Measurements from ENCODE around the gene FMN2.

Gene FMN2

DNA sequence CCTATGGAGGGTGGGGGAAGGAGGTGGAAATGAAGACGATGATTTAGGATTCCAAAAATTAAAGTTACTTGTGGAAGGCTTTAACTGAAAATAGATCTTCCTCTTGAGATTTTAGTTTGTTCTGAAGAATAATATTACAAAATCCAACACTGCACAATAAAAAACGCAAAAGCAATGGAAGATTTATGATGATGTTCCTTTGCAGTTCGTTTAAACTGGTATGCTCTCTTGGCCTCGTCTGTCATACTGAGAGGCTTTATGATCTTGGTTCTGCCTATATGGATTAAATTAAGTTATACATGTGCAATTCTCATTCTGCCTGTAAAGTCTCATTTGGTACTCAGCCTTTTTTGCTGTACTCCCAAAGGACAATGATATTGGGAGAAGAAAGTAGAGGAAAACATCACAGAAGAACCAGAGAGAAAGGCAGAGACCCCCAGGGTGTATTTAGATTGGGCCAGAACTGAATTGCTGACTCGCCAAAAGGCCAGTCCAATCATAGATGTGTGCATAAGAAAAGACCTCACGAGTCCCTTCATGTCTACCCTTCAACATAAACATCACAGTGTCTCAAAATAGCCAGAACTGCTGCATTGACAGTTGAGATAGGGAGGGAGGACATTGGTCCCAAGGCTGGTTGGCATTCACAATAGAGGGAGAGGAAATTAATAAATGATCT is 331.7 kb downstream of the FMN2 start:
- DNase-seq (ENCODE audit: low spot score), result no peak

DNA sequence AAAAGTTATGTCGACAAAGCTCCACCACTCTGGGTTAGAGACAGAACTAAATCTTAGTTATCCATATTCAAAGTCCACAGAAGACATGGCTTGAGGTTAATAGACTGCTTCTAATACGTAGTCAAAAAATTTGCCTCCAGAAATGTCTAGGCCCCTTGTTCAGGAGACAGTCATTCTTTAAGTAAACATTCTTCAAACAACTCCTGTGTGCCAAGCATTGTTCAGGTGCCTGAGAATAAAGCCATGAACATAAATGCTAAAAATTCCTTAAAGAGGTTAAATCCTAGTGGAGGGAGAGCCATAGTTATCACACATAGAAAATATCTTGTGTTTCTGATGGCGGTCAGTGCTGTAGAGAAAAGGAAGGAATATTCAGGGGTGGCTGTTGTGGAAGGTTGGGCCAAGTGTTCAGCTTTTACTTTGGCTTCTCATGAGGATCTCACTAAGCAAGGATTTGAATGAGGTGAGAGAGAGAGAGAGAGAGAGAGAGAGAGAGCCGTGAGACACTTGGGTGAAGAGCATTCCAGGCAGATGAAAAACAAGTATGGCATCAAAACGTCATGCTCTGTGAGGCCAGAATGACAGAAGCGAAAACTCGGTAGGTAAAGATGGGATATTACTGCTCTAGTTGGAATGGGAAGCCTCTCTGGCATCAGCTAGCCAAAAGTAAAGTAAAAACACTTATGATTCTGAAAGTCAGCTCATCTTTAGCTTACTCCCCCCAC is 333.2 kb downstream of the FMN2 start:
- DNase-seq (ENCODE audit: low spot score), result no peak

DNA sequence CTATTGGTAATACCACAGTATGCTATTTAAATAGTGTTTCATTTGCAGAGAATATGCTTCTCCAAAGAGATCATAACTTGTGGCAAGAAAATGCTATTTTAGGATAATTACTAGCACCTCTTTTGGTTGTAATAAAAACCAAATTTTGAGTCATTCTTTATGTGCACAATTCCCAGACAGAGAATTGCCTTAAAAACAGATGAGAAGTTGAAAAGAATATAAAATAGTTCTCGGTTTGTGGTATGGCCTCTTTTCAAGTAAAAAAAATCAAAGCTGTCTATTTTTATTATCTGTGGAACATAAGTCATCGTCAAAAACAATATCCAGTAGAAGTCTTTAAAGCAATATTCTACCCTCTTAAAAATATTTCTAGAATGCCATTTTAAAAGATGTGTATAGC is 334.4 kb downstream of the FMN2 start:
- no peak for DNase-seq (ENCODE audit: low spot score)

DNA sequence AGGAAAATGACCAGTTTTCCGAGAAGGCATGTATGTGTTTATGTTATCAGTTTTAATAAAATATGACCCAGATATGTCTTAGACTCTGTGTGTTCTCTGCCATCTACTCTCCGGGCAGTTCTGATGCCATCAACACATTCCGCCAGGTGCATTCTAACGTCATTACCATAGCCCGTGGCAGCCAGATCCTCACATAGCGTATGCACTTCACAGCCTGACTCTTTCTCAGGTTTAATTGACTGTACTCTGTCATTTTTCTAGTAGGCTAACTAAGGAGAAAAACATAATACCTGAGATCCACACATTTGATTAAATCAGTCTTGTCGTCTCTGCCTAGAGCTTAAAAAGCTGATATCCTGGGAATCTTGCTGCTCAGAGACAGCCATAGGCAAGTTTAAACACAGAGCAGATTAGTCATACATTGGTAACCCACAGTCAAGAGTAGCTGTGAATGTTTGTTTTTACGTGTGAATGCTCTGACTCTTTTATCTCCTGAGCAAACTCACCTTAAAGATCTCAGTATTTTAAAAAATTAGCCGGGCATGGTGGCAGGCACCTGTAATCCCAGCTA is 344.4 kb downstream of the FMN2 start:
- DNase-seq (ENCODE audit: low spot score), result no peak

DNA sequence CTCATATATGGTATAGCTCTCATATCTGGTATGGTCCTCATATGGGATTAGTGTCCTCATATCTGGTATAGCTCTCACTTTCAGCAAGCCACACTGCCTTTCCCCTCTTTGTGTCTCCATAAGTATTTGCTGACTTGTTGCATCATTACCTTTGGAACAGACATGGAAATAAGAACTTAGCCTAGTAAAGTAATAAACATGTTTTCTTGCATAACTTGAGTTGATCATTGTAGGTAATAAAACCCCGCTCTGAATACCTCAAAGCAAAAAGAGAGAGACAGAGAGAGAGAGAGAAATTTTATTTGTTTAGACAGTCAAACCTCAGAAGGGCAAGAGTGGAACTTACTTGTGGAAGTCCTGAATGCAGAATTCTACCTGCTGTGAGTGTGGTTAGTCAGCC is 350.0 kb downstream of the FMN2 start:
- no peak for DNase-seq (ENCODE audit: low spot score)

DNA sequence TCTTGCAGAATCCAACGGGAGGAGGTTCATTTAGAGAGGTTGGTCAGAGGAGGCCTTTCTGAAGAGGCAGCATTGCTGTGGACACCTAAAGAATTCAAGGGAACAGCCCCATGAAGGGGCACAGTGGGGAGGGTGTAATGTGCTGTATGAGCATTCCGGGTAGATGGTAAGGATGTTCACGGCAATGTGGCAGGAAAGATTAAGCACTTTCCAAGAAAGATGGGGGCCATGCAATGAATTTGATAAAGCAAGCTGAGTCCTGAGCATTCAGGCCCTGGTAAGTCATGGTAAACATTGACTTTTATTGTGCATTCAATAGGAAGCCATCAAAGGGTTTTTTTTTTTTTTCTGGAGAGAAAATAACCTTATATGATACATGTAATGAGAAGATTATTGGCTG is 353.7 kb downstream of the FMN2 start:
- no peak for DNase-seq (ENCODE audit: low spot score)

DNA sequence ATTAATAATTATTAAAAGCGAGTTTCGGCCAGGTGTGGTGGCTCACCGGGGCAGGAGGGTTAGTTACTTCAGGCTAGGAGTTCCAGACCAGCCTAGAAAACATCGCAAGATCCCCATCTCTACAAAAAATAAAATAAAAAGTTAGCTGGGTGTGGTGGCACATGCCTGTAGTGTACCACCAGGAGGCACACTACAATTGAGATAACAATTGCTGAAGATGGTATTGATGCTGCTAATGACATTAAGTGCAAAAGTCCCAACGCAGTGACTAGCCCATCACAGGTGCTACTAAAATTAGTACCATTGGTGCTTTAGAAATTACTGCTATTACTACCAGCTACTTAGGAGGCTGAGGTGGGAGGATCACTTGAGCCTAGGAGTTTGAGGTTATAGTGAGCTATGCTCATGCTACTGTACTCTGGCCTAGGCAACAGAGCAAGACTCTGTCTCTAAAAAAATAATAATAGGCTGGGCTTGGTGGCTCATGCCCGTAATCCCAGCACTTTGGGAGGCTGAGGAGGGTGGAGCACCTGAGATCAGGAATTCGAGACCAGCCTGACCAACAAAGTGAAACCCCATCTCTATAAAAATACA is 363.6 kb downstream of the FMN2 start:
- DNase-seq (ENCODE audit: low spot score), result no peak

DNA sequence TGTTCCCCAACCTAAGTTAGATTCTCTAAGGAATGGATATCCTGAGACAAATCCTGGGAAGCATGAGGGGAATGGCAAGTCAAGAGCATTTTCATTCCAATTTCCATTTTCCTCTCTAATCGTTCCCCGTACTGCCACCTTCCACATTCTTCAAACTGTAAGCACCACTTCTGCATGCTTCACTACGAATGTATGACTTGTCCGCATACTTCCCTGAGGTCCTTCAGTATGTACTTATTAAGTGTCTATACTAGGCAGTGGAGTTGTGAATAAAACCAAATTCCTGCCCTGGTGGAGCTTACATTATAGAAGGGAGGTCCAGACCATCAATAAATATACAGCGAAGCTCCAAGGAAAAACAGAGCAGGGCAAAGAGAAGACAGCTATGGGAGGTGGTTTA is 365.5 kb downstream of the FMN2 start:
- DNase-seq (ENCODE audit: low spot score), result no peak

DNA sequence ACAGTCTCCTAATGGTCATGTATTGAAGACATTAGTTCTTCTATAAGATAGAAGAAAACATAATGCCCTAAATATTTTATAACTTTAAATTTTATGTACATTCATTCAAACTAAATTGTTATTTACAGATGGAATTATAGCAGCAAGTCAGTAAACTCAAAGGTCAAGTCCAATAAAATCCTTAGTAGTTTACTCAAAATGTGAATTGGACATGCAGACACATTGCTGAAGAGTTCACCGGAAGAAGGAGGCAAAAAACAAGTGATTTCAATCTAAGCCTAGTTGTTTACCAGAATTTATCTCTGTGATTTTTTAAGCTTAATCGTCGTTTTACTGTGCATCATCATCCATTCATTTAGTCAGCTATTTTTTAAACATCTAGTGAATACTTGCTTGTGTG is 370.6 kb downstream of the FMN2 start:
- no peak for DNase-seq (ENCODE audit: low spot score)

DNA sequence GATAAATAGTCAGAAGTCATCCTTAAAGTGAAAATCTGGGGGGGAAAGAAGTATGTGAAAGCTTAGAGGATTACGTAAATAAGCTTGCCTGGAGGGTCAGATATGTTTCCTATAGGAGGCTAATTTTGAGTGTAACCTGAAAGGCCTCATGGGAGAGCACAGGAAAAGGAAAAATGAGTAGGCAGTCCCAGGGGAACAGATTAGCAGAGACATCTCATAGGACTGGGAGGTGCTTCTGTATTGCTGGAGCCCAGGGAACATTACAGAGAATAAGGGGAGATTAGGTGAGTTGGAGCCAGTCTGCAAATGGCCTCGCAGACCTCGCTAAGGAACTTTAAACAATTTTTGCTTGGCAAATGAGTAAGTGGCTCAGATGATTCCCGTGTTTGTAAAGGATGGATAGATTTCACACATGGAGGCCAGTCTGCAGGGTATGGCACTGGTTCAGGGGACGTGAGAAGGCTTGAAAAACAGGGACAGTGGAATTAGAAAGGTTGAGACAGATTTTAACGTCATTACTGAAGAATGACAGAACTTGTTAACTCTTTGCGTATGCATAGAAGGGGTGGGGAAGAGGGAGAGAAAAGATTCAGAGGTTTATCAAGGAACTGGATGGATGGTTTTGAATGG is 371.2 kb downstream of the FMN2 start:
- DNase-seq (ENCODE audit: low spot score), result no peak

DNA sequence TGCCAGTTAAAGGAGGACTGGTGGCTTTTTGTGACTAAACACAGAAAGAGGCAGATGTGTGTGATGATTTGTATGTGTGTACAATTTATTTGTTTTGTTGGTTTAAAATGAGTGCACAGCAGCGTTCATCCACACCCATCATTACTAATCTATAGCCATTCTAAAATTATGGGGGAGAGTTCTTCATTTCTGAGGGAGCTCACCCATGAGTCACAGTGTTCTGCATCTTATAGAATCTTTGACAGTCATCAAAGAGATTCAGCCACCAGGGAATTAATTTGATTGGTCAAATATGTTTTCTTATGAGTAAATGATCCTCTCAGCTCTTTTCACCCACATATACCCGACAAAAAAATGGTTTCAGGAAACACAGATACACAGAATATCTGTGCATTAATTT is 372.4 kb downstream of the FMN2 start:
- no peak for DNase-seq (ENCODE audit: low spot score)

DNA sequence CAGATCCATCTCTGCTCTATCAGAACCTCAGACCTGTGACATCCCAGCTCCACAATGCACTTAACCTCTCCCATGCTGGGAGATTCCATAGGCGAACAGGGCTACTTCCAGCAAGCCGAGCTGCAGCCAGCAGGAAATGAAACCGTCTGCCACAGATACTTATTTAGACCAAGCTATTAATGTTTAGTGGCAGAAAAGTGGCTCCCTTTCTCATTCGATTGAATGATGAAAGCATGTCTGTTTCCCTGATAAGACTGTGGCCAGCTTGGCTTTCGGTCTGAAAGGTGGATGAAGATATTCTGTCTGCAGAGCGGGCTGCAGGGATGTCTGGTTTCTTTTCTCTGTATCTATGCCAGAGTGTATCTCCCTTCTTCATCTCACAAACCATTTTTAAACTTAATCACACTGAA is 373.9 kb downstream of the FMN2 start:
- no peak for DNase-seq (ENCODE audit: low spot score)

DNA sequence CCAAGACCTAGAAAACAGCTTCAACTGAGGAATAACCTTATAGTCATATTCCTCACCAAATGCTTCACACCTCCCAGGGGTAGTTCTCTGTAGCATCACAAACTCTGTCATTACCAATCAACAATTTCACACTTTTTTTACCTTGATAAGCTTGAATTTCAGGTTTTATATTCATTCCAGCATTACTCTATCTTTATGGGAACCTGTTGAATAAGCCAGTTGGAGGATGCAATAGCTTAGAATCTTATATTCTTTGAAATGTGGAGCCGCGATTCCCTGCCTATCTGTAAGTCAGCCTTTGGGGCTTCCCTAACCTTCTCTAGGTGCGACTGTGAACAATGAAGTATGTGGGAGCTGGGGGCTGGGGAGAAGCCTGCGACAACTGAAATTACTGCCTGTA is 374.8 kb downstream of the FMN2 start:
- DNase-seq (ENCODE audit: low spot score), result no peak

DNA sequence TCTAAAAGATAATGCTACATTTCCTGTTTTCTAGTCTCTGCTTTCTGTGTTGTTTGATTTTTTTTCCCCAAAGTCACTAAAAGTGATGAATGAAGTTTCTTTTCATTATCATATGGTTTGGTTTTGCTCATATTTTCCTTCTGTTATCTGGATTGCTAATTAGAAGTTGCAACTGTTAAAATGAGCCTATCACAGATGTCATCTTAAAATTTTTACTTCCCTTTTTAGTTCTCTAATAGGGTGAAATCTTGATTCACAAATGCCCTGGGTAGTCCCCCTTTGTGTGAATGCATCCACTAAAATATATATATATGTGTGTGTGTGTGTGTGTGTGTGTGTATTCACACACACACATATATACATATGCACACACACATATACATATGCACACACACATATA is 376.2 kb downstream of the FMN2 start:
- no peak for DNase-seq (ENCODE audit: low spot score)

DNA sequence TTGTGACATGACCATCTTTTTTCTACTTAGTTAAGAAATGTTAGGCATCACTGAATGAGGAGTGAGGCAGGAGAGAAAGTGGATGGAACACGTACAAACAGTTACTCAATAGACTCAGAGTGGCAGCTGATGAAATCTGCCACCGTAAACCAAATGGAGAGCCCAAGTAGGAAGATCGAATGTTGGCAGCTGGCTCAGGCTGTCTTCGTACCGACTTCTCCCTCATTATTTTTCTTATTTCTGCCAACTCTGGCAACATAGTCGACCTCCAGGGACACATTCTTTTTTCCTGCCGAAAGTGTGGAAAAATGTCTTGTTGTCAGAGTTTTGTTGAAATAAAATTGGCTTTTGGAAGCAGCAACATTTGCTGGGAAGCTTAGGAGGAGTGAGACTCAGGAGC is 377.0 kb downstream of the FMN2 start:
- DNase-seq (ENCODE audit: low spot score), result no peak

DNA sequence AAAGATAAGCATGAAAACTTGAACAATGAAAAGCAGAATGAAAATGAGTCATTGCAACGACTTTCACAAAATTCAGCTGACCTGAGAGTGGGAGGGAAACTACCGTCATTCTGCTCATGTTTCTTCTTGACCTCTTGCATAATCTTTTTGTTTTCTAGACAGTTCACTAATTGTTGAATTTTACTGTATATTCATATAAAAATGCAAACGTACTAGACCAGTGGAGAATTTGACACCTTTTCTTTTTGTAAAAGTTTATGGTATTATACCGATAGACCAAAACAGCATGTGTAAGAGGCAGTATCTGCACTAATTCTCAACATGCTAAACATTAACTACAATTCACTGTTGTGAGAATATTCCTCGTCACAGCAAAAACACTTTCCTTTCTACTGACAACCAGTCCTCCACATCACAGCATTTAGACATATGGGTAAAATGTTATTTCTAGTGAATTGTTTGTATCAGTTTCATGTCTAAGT is 382.5 kb downstream of the FMN2 start:
- DNase-seq (ENCODE audit: low spot score), result no peak

DNA sequence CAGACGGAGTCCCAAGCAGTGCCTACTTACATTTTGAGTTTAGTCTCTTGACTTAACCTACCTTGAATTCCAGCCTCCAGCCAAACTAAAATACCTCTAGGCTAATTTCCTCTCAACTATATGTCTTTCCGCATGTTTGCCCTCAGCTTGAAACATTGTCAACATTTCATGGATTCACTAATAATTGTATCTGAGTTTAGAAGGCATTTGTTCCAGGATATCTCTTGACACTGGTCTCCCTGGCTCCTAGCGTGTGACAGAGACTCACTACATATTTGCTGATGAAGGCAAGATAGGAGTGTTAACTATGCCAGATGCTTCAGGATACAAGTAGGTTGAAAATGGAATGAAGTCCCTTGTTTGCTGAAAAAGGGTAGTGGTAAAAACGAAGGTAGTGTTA is 384.1 kb downstream of the FMN2 start:
- no peak for DNase-seq (ENCODE audit: low spot score)

DNA sequence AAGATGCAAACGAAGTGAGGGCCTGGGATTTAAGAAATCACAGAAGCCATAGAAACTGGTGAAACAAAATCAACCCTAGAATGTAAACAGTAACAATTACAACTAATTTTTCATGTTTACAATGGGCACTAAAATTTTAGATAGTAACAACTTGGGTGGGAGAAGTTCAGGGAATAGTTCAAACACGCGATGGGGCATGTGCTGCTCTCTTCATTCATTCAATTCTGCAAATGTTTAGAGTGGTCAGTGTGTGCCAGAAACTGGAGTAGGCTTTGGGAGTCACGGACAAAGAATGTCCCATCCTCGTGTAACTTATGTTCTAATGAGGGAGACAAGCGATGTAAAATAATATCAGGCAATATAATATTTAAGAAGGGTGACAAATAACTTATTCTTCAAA is 386.9 kb downstream of the FMN2 start:
- no peak for DNase-seq (ENCODE audit: low spot score)

DNA sequence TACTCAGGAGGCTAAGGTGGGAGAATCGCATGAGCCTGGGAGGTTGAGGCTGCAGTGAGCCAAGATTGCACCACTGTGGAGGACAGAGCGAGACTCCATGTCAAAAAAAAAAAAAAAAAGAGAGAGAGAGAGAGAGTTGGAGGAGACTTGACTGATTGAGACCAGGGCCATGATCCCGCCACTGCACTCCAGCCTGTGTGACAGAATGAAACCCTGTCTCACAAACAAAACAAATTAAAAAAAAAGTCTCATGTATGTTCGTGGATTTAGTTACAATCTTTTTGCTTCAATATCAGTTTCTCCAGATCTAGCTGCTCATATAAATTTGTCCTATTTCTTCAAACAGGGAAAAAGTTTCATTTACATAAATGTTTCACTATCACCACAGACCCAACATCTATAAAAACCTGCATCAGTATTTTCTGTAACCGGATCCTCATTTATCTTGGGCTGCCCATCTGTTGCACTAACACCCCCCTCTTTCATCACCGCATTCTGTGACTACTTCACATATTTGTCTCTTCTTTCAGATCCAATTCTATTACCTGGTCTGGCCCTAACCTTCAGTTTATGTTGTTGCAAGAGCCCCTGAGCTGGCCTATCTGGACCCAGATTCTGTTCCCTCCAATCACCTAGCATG is 393.2 kb downstream of the FMN2 start:
- DNase-seq (ENCODE audit: low spot score), result no peak

DNA sequence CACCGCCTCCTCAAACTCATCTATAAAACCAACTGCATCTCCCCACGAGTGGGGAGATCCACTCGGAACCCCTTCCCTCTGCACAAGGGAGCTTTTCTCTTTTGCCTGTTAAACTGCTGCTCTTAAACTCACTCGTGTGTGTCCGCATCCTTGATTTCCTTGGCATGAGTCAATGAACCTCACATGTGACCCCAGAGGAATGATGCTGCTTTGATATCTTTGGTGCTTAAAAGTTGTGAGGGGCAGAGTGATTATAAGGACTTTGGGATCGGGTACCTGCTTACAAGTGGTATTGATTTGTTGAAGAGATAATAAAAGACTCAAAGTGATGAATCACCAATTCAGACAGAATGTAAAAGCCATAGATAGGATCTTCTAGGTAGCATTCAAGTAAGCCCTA is 394.9 kb downstream of the FMN2 start:
- DNase-seq (ENCODE audit: low spot score), result no peak

DNA sequence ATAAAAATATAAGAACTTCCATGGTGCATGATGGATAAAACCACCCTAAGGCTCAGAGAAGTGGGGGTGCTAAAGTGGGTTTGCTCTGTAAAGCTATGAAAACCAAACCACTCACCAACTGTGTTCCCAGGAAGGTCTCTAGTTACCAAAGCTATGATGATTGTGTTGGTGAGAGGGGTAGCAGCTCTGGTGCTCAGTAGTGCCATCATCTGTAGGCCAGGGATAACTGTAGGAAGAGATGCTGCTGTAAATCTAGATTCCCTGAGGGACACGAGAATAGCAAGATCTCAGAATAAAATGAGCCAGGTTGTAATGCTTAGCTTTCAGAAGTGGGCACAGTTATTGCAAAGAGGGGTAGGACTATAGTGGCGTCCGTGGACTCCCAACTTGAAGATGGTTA is 395.8 kb downstream of the FMN2 start:
- no peak for DNase-seq (ENCODE audit: low spot score)

DNA sequence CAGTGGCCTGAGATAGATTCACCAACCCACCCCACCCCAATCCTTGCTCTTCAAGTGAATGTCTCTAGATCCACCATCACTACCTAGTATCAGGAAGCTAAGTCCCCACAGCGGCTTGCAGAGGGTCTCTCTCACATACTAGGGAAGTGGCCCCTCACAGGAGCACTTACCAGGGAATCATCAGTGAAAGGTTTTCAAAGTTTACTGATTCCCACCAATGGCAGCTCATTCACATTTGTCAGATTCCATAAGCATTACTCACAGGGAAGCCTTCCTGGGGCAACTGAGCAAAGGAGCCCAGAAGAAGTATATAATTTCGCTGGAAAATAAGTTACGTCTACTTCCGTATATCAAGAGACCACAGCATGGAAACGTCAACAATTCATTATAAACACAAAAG is 399.5 kb downstream of the FMN2 start:
- no peak for DNase-seq (ENCODE audit: low spot score)

Measured in germinal center (tissue), 1 donor.